Stromal cell of bone marrow (primary cell): ENCODE data around the gene FCRL5.
"Not testable (repeated sequence)": the region's sequence is repeated elsewhere in the genome, so short reads cannot be mapped to it uniquely, and the experiment has no call there.

ENCODE experiments used
- DNase-seq: peaks from one replicate; pipeline ENCODE4 v3.0.0-alpha.2; 2012; ENCODE audit warnings: low read depth

The FCRL5 gene

DNA sequence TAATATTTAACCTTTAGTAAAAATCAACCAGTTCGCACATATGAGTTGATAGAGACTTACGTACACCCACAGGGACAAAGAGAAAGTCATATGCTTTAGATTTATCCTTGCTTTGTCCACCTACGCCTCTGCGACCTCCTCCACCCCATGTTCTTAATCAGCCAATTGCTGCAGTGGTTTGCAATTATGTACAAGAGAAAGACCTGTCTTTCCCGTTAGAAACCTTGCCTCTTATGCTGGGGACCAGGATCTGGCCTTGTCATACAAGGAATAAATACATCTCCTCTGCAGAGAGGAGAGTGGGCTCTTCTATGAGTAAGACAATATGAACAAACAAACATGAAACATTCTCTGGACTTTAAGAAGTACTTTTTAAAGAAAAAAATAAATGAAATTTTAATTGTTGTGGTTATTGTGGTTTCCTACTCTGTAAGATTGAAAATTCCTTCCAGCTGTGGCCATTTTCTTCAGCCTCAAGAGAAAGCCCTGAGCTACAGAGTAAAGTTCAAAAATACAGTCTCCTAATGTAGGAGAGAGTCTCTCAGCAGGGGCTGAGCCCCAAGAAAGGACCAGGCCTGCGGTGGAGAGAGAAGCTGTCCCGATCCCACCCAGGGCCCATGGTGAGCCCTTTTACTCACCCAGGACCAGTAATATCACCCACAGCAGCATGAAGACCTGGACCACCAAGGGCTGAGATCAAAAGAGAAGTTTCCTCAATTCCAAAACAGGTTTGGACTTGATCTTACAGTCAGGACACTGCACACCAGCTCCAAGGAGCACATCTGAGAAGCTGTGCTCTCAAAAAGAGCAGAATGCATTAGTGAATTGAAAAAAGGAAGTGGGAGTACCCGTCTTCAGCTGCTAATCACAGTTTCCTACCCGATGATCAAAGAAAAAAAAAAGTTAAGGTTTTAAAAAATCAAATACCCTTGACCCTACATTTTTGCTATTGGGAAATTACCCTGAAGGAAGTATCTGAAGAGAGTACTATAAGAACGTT lies at the start of gene FCRL5:
Gene FCRL5, minus strand, starts transcription at position 822 of the 1,000 bp plus-strand sequence. Its CDS starts 153 bp downstream, at position 669.
- DNase-seq: no peak

DNA sequence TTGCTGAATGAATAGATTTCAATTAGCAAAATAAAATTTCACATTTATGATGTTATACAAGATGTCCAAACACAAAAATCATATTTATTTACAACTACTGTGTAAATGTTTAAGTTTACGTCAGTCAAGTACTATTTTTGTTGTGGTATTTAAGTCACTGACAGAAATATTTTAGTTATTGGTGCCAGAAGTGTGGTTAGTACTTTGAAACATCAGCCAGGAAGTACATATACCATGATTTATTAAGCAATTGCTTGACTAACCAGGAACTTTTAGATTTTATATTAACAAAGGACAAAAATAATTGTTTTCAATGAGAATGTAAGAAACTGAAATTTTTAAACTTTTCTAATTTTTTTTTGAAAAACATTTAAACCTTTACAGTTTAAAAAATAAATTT lies 47.9 kb upstream of the FCRL5 start:
- no peak for DNase-seq

DNA sequence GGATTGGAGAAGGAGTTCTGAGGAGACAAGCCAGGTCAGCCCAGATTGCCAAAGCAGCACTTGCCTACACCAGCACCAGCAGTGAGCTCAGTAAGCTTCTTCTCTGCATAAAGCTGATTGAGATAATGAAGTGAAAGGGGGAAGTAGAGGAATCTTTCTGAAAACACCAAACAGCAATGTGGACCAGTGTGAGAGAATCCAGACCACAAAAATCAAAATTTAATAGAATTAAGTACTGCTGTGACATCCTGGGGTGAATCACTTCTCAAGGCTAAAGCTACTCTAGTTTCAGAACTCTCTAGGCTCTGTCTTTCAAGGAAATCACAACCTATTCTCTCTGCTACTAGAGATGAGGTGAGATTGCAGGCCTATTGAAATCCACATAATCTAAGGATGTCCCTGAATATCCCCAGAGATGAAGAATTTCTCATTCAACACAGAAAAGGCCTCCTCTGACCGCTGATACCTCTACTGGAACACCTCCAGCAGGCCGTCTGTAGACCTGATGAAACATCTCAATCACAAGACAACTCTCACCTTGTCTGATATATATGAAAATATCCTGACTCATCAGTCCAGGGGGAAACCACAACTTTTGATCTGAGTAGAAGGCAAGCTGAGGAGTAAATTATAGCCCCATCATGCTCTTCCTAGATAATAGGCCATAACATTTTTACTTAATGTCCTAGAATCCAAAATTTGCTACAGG lies 45.8 kb upstream of the FCRL5 start, which contains the start of gene FCRL4:
Gene FCRL4, minus strand, starts transcription at position 127 of the 709 bp plus-strand sequence. CDS start 141 bp downstream, outside the sequence.
- no peak for DNase-seq

DNA sequence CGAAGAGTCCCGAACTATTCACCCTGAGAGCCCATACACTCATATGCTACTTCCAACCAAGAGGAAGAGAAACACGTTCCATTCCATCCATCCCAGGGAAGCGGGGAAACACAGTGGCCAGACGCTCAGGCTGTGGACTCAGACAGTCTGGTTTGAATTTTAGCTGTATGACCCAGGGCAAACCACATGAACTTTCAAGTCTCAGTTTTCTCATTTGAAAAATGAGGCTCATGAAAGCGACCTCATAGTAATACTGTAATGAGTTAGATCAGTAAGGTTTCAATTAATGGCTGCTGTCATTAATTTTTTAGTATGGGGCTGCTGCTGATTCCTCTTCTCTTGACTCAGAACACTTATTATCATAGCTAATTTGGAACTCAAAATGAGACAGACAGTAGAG lies 44.1 kb upstream of the FCRL5 start:
- DNase-seq: no peak

DNA sequence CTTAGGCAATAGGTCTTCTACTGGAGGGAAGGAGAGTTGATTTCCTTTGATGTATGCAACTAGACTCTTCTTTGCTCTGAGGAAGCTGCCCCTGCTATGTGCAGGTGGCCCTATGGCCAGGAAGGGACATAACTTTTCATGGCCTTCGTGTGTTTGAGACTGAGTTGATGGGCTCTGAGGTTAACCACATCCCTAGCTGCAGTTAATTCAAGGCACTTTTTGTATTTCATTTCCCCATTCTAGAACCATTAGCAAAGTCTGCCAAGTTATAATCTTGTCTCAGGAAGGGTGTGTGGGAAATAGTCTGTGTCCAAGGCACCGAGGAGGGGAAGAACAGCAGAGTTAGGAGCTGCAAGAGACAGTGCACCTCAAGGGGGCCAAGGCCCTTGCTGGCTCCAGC lies 43.0 kb upstream of the FCRL5 start:
- DNase-seq: no peak

DNA sequence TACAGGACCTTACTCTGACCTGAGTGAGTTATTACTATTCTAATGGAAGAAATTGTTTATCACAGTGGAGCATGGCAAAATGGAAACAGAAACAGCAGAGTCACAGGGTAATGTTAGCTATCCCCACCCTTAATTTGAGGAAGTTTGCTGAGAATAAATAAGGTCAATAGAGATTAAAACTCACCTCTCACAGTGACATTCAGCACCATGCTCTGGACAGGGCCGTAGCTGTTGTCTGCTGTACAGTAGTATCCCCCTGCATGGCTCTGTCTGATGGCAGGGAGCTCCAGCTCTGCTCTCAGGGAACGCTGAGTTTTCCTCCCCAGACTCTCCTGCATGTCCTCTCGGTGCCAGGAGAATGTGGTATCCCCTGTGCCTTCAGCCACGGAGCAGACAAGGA lies 33.7 kb upstream of the FCRL5 start:
- DNase-seq: no peak

DNA sequence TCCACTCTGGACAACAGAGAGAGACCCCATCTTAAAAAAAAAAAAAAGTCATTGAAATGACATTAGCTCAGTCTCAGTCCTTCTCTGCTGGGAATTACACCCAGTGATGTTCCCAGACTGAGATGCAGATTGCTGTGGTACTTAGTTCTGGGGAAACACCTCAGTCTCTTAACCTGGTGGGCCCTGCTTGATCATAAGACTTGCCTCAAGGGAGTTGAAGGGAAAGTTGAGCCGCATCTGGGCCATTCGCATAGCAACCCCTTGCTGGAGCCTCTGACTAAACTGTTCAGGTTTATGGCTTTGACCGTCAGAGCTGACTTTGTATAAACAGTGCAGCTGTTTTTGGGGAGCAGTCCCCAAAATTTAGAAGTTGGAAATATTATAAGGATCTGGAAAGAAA lies 32.2 kb upstream of the FCRL5 start:
- DNase-seq: no peak

DNA sequence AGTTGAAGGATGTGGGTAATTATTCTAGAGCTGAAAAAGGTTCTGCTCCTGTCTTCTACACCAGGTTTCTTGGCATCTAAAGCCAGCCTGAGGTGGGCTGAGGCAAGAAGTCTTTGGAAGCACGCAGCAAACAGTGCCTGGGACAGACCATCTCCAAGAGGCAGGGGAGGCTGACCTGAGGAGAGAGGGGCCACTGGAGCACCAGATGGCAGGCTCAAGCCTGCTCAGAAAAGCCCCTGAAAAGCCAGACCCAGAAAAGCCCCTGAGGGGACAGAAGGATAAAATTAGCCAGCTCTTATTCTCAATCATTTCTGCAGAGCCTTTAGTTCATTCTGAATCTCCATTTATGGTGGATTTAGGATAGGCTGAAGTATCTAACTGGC lies 28.5 kb upstream of the FCRL5 start:
- no peak for DNase-seq

DNA sequence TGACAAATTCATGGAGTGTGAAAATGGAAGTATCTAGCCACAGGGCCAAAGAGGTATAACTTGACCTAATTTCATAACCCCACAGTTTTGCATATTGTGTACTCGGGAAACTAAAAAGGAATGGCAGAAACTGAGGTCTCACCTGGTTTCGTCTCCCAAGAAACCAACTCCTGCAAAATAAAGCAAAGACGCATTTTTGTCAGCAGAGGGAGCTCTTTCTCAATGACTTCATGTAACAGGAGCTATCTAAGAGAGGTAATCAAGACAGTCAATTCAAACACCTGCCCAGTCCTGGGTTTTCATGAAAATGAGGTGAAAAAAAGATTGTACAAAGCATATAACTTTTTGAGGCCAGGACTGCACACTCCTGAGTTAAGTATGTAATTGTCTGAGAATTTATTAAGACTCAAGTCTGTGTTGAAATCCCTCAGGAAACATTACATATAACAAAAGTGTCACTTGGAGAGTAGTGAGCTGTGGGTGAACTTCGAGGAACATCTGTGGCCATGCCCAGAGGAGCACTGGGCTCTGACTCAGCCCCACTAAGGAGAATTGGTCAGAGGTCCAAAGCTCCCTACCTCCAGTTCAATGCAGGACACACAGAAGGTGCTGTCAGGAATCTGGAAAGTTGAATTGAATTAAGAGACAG lies 28.0 kb upstream of the FCRL5 start:
- DNase-seq: peak; percentile 13

DNA sequence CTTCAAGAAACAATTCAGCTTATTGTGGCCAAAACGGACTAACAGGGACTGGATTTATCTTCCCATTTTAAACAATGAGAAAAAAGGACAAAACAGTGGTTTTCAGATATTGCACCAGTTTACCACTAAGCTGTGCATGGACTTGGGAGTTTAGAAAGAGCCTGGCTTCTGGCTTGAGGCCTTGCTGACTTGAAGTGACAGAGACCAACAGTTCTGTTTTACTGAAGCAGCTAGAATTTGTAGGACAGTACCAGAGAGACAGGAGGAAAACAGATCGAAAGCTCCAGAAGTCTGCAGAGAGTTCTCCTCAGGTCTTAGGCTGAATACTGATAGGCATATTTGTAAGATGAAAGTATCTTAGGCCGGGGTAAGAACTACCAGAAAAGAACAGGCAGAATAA lies 25.1 kb upstream of the FCRL5 start:
- no peak for DNase-seq

DNA sequence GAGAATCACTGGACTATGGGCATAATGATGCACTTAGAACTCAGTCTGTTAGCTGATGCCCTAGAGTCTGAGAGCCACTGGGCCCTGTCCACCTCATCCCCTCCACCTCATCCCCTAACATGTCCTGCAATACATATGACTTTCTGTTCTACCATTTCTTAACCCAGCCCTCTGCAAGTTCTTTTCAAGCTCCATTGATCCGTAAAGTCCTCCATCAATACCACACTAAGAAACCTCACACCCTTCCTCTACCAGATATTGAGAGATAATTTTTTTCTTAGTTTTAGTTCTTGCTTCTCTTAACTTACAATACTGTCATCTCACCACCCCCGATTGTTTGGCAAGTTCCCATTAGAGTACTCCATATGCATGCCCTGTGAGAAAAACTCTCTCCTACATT lies 23.4 kb upstream of the FCRL5 start:
- no peak for DNase-seq

DNA sequence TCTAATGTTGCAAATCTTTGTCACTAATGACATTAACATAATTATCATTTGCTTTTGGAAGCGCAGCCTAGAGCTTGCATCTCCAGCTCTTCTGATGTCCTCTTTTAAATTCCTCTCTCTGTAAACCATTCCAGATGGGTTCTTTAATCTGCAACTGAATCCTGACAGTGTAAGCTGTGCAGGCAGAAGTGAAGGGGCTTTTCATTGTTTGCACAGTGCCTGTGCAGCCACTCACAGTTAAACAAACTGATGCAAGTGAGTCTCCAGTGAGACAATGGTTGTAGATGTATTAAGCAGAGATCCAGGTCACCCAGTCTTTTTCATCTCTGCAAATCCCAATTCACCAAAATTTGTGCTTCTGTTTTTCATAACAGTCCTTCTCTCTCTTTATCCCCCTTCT lies 22.5 kb upstream of the FCRL5 start:
- DNase-seq: no peak

DNA sequence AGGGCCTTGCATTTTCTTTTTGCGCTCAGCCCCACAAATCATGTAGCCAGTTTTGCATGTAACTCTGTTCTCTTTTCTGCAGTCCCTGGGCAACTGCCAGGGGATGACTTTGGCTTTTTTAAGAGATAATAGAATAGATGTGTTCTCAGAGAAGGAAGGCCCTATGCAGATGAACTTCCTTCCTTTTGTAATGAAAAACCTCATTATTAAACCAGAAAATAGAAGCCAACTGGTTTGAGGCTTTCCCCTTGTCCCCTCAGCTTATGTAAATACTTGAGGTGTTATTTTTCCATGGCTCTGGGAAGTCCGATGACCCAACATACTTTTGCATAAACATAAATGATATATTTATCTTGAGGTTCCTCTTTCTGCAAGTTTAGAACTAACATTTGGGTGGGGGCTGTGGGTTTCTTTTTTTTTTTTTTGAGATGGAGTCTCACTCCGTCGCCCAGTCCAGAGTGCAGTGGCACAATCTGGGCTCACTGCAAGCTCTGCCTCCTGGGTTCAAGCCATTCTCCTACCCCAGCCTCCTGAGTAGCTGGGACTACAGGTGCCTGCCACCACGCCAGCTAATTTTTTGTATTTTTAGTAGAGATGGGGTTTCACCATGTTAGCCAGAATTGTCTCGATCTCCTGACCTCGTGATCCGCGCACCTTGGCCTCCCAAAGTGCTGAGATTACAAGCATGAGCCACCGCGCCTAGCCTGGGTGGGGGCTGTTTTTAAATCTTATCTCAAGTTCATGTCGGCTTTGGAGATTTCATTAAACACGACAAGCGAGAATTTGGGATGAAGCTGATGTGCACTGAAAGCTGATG lies 14.4 kb upstream of the FCRL5 start:
- DNase-seq: no peak

DNA sequence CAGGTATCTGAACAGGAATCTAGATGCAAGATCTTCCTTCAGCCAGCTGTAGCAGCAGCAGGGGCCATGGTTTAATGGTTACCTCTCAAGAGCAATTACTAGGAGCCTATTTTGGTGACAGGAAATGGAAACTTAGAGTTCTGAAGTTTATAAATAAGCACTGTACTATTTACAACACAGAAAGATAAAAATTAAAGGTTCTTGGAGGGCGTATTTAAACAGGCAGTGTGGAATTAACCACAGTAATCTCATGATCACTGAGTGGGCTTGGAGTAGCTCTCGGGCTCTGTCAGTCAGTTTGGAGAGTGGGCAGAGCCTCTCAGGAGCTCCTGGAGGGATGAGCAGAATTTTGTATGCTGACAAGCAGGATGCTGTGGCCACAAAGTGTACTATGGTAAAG lies 10.2 kb upstream of the FCRL5 start:
- DNase-seq: no peak

DNA sequence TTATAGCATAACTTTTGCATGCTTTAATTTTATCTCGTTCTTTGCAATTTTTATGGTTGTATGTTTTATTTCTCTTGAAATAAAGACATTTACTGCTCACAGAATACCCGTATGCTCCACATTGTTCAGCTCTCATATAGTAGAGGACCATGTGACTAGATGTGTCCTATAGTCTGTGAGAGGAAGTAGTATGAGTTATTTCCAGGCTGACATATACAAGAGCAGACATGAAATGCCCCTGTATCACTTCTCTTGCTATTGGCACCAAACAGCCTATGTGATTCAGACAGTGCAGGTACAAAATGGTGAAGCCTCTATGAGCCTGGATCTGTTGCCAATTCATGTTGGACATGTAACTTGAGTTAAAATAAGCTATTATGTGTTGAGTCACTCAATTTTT lies 5.8 kb upstream of the FCRL5 start:
- no peak for DNase-seq

DNA sequence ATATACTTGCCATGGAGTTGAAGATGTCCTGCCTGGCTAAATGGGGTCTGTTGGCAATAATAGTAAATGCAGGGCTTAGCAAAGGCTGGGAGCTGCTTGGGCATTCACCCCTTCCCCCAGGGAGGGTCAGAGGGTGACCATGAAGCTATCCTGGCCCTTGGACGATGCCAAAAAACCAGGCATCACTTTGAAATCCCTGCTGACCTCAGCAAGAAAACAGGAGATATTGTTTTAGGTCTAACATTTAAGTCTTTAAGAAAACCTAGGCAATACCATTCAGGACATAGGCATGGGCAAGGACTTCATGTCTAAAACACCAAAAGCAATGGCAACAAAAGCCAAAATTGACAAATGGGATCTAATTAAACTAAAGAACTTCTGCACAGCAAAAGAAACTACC lies 4.2 kb downstream of the FCRL5 start:
- DNase-seq: not testable (repeated sequence)

DNA sequence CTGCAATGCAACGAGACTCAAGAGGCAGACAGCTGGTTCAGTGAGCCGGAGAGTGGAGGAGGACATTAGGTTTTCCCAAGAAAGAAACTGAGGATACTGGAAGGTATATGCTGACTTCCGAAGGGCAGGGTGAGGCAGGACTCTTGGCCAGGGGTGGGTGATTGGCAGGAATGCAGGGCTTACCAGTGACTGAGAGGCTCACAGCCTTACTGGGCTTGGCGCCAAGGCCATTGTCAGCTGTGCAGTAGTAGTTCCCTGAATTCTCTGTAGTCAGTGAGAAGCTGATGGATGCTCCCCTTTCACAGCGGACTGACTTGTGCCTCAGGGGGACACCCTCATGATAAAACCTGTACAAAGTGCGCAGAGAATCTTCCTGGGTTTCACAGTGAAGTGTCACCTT lies 9.6 kb downstream of the FCRL5 start:
- no peak for DNase-seq

DNA sequence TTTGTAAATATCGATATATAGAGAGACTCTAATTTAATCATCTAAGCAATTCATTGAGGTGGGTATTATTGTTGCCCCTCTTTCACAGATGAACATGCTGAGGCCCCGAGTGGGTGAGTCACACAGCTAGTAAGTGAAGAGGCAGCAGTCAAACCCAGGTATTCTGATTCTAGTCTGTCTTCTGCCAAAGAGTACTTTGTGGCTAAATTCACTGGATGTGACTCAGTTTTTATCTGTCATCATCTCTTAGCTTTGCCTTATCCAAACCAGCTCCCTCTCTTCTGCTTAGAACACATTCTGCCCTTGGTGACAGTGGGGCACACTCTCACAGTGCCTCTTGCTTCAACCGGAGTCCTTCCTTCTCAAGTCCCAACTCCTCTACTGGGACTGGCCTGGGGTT lies 11.5 kb downstream of the FCRL5 start:
- DNase-seq: no peak

DNA sequence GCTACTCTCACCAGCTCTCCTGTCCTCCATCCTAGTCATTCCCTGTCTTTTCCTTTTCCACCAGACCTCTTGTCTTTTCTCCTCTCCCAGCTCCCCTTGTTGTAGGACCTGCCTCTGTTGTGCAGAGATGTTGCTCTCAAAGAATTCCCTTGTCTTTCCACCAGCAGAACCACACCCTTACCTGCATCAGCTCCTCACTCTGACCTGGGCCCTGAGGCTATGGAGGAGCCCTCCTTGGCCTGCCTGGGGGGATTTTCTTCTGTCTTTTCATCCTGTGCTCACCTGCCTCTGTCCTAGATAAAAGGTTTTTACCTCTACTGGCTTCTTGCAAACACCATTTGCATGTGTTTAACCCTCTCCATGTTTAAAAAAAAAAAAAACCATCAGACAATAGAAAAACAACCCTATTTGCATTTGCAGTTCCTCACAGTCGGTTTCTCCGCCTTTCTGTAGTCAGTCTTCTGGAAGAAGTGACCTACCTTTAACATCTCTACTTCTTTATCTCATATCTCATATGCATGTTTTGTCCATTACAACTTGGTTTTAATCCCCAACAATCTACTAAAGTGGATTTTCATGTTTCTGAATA lies 12.1 kb downstream of the FCRL5 start:
- DNase-seq: no peak

DNA sequence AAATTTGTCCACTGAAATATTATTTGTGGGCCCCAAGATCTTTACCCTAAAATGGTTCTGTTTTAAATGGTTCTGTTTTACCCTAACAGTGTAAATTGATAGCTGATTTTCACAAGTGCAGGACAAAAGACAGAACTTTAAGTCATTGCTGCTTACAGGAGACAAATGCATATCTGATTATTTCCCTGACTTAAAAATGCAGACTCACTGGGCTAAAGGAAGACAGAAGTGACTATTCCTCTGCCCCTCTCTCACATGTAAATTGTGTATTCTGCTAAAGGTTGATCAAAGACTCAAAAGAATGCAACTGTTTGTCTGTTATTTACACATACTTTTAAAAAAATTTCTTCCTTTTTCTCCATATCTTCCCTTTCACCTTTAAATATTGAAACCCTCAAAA lies 12.7 kb downstream of the FCRL5 start:
- DNase-seq: no peak

DNA sequence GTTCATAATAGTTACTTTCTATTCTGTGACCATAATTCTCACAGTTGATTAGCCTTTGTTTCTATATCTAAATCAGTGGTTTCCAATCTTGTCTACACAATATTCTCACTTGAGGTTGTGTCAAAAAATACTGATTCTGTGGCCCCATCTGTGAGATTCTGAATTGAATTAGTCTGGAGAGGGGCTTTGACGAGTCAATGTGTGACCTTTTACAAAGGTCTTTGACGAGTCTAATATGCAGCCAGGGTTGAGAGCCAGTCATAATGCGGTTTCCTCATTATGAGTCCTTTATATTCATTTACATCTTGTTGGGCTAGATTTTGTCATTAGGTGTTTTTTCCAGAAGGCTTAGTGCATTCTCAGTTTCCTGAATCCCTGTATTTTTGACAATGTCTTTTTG lies 19.7 kb downstream of the FCRL5 start:
- no peak for DNase-seq
